ENCODE data around the gene RINT1. TPM values are rescaled to one million over a fixed set of nuclear protein-coding genes. Genes with fewer than 3 reads are reported as not detected.

RINT1 gene
- total and polyA plus RNA-seq, 2 of the 13 experiments (the other 11 are each of a cell fraction or from before 2014, with no cell fraction given) = 14.7 to 19.3 TPM

DNA sequence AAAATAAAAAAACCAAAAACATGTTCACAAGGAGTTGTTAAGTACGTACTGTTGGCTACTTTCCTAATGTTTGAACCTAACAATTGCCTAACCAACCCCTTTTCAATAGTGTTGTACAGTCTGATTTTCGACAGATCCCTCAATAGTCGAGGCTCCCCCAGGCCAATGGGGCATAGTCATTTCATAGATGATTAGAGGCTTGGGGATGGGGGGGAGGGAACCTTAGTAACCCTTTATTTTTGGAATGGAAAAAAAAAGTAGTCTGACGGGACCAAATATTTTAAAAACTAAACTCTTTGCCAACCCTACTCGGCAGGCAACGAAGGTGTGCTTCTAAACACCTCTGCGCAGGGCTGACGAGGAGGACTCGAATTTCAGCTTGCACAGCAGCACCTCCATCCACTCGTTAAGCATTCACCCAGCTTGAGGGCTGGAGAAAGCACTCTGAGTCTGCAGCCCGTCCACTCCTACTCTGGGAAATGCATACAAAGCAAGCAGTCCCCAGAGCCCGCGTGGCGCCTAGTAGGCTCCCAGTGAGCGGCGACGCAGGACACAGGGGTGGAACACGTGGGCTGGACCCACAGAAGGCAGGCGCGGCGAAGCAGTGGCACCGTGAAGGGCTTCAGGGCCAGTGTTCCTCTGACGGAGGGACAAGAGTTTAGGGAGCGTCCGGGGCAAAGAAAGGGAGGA, 10.8 kb upstream of the RINT1 start (continued):
- peak; percentile 47; the same call in 1 of the 2 replicates for TF ChIP-seq RXRA (CRISPR knock-in tag; IDR thresholded peaks at IDR 0.05)
- TF ChIP-seq TEAD3 (CRISPR knock-in tag; optimal IDR thresholded peaks at IDR 0.05; ENCODE audit: borderline replicate concordance) = peak; percentile 16
- no peak for TF ChIP-seq ATF1 (CRISPR knock-in tag; IDR thresholded peaks at IDR 0.05)
- TF ChIP-seq, protein P1, sequence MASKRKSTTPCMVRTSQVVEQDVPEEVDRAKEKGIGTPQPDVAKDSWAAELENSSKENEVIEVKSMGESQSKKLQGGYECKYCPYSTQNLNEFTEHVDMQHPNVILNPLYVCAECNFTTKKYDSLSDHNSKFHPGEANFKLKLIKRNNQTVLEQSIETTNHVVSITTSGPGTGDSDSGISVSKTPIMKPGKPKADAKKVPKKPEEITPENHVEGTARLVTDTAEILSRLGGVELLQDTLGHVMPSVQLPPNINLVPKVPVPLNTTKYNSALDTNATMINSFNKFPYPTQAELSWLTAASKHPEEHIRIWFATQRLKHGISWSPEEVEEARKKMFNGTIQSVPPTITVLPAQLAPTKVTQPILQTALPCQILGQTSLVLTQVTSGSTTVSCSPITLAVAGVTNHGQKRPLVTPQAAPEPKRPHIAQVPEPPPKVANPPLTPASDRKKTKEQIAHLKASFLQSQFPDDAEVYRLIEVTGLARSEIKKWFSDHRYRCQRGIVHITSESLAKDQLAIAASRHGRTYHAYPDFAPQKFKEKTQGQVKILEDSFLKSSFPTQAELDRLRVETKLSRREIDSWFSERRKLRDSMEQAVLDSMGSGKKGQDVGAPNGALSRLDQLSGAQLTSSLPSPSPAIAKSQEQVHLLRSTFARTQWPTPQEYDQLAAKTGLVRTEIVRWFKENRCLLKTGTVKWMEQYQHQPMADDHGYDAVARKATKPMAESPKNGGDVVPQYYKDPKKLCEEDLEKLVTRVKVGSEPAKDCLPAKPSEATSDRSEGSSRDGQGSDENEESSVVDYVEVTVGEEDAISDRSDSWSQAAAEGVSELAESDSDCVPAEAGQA (IDR thresholded peaks at IDR 0.05; ENCODE audit: low read depth) = no peak
- TF ChIP-seq, protein P1 (CRISPR knock-in tag; IDR thresholded peaks at IDR 0.05; ENCODE audit: borderline replicate concordance) = no peak
- TF ChIP-seq ASH2L (IDR thresholded peaks at IDR 0.05; ENCODE audit: insufficient read length, low read depth, low read length) = peak; percentile 51
- TF ChIP-seq TOE1 (CRISPR knock-in tag; IDR thresholded peaks at IDR 0.05) = no peak
- TF ChIP-seq SP1 (IDR thresholded peaks at IDR 0.05) = no peak
- no peak for TF ChIP-seq SP1 (CRISPR knock-in tag; IDR thresholded peaks at IDR 0.05)
- no peak for TF ChIP-seq ZNF720 (CRISPR knock-in tag; IDR thresholded peaks at IDR 0.05)
- TF ChIP-seq MTF2 (CRISPR knock-in tag; IDR thresholded peaks at IDR 0.05; ENCODE audit: borderline replicate concordance) = no peak
- peak; percentile 25; the same call in 1 of the 2 replicates for TF ChIP-seq FOXC1 (CRISPR knock-in tag; IDR thresholded peaks at IDR 0.05; ENCODE audit: borderline replicate concordance)
- no peak for TF ChIP-seq HOXA7 (CRISPR knock-in tag; IDR thresholded peaks at IDR 0.05)
- no peak for TF ChIP-seq CEBPG (CRISPR knock-in tag; IDR thresholded peaks at IDR 0.05)
- TF ChIP-seq ATF7 (IDR thresholded peaks at IDR 0.05) = no peak
- 0 out of 2 replicates have a peak, but pooled peaks have one; percentile 32 for TF ChIP-seq ATF7 (CRISPR knock-in tag; IDR thresholded peaks at IDR 0.05)
- no peak for TF ChIP-seq ZNF510 (CRISPR knock-in tag; IDR thresholded peaks at IDR 0.05; ENCODE audit: low read depth)
- TF ChIP-seq, protein P2, sequence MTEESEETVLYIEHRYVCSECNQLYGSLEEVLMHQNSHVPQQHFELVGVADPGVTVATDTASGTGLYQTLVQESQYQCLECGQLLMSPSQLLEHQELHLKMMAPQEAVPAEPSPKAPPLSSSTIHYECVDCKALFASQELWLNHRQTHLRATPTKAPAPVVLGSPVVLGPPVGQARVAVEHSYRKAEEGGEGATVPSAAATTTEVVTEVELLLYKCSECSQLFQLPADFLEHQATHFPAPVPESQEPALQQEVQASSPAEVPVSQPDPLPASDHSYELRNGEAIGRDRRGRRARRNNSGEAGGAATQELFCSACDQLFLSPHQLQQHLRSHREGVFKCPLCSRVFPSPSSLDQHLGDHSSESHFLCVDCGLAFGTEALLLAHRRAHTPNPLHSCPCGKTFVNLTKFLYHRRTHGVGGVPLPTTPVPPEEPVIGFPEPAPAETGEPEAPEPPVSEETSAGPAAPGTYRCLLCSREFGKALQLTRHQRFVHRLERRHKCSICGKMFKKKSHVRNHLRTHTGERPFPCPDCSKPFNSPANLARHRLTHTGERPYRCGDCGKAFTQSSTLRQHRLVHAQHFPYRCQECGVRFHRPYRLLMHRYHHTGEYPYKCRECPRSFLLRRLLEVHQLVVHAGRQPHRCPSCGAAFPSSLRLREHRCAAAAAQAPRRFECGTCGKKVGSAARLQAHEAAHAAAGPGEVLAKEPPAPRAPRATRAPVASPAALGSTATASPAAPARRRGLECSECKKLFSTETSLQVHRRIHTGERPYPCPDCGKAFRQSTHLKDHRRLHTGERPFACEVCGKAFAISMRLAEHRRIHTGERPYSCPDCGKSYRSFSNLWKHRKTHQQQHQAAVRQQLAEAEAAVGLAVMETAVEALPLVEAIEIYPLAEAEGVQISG (CRISPR knock-in tag; IDR thresholded peaks at IDR 0.05) = no peak
